KOPT-K1 (cell line): ENCODE measurements around the gene LMF1.

Experiments
- H3K27ac ChIP-seq: fragments of 200-600 bp; sonication (generic); 2 replicates; pipeline ENCODE4 v1.5.1; 2016; ENCODE audit warnings: antibody characterized with exemption, mild to moderate bottlenecking, low read depth, low read length; ENCODE audit not compliant: poor library complexity, severe bottlenecking
- H3K36me3 ChIP-seq: fragments of 200-600 bp; sonication (generic); 2 replicates; pipeline ENCODE4 v1.5.1; 2017; ENCODE audit warnings: antibody characterized with exemption, mild to moderate bottlenecking, low read length, moderate library complexity; ENCODE audit not compliant: insufficient read depth
- H3K9me3 ChIP-seq: fragments of 200-600 bp; sonication (generic); 2 replicates; pipeline ENCODE4 v1.5.1; 2017; ENCODE audit warnings: antibody characterized with exemption, low read length, mild to moderate bottlenecking; ENCODE audit not compliant: insufficient read depth, poor library complexity, severe bottlenecking

The LMF1 gene

GRCh38 chr16:928526-928925 lies 42.3 kb downstream of the LMF1 start:
- Histone ChIP-seq H3K36me3 (peaks cover 2% of the 10 kb centered on the region; the same call in 1 of the 2 replicates), H3K27ac (no peak overlapping the region), H3K9me3 (no peaks in the 10 kb centered on the region)

- H3K27ac ChIP-seq = no peak overlapping the region
- H3K36me3 ChIP-seq = no peaks in the 10 kb centered on the region; the same call in 1 of the 2 replicates
- no peaks in the 10 kb centered on the region for H3K9me3 ChIP-seq
These were observed 42.9 kb downstream of the LMF1 start for GRCh38 chr16:927931-928330.

GRCh38 chr16:927406-927805 lies 43.4 kb downstream of the LMF1 start:
- Histone ChIP-seq H3K27ac (no peak overlapping the region), H3K36me3 (no peaks in the 10 kb centered on the region), H3K9me3 (no peaks in the 10 kb centered on the region)

- no peak overlapping the region for H3K27ac ChIP-seq
- H3K36me3 ChIP-seq = no peaks in the 10 kb centered on the region
- H3K9me3 ChIP-seq = no peaks in the 10 kb centered on the region
These were observed 44.1 kb downstream of the LMF1 start for GRCh38 chr16:926715-927114.

- H3K36me3 ChIP-seq = no peaks in the 10 kb centered on the region
- H3K27ac ChIP-seq = no peak overlapping the region
- no peaks in the 10 kb centered on the region for H3K9me3 ChIP-seq
These were observed 46.0 kb downstream of the LMF1 start for GRCh38 chr16:924806-925205.

- Histone ChIP-seq H3K27ac (no peak overlapping the region), H3K9me3 (no peaks in the 10 kb centered on the region), H3K36me3 (no peaks in the 10 kb centered on the region)
These were observed 46.7 kb downstream of the LMF1 start for GRCh38 chr16:924063-924462.

GRCh38 chr16:923184-923583 lies 47.6 kb downstream of the LMF1 start:
- Histone ChIP-seq H3K27ac (no peak overlapping the region), H3K9me3 (no peaks in the 10 kb centered on the region), H3K36me3 (no peaks in the 10 kb centered on the region)

GRCh38 chr16:922051-922450 lies 48.7 kb downstream of the LMF1 start:
- H3K27ac ChIP-seq = no peak overlapping the region
- no peaks in the 10 kb centered on the region for H3K9me3 ChIP-seq
- no peaks in the 10 kb centered on the region for H3K36me3 ChIP-seq

GRCh38 chr16:921321-921905 lies 49.4 kb downstream of the LMF1 start:
- Histone ChIP-seq H3K36me3 (no peaks in the 10 kb centered on the region), H3K9me3 (no peaks in the 10 kb centered on the region), H3K27ac (no peak overlapping the region)

GRCh38 chr16:920717-921116 lies 50.1 kb downstream of the LMF1 start:
- H3K27ac ChIP-seq = no peak overlapping the region
- H3K9me3 ChIP-seq = no peaks in the 10 kb centered on the region
- H3K36me3 ChIP-seq = no peaks in the 10 kb centered on the region

GRCh38 chr16:920051-920681 lies 50.6 kb downstream of the LMF1 start:
- no peak overlapping the region for H3K27ac ChIP-seq
- H3K9me3 ChIP-seq = no peaks in the 10 kb centered on the region

GRCh38 chr16:919658-920050 lies 51.1 kb downstream of the LMF1 start:
- no peak overlapping the region for H3K27ac ChIP-seq
- H3K36me3 ChIP-seq = no peaks in the 10 kb centered on the region
- no peaks in the 10 kb centered on the region for H3K9me3 ChIP-seq

More at GRCh38 chr16:920051-920681, 50.6 kb downstream of the LMF1 start:
- H3K36me3 ChIP-seq = no peaks in the 10 kb centered on the region

GRCh38 chr16:918741-919657 lies 51.8 kb downstream of the LMF1 start:
- Histone ChIP-seq H3K36me3 (no peaks in the 10 kb centered on the region), H3K9me3 (no peaks in the 10 kb centered on the region), H3K27ac (no peak overlapping the region)

- Histone ChIP-seq H3K36me3 (no peaks in the 10 kb centered on the region), H3K27ac (no peak overlapping the region), H3K9me3 (no peaks in the 10 kb centered on the region)
These were observed 52.7 kb downstream of the LMF1 start for GRCh38 chr16:918068-918467.

GRCh38 chr16:917591-918061 lies 53.2 kb downstream of the LMF1 start:
- H3K9me3 ChIP-seq = no peaks in the 10 kb centered on the region

More at GRCh38 chr16:917591-918061, 53.2 kb downstream of the LMF1 start:
- Histone ChIP-seq H3K36me3 (no peaks in the 10 kb centered on the region), H3K27ac (no peak overlapping the region)
